IPS-18a (cell line): ENCODE results near the gene PI16.

Source experiments
- H3K27ac ChIP-seq: one replicate; pipeline ENCODE4 v1.5.1; 2013; ENCODE audit warnings: low read length
- H3K27me3 ChIP-seq: one replicate; pipeline ENCODE4 v1.6.1; 2013; ENCODE audit warnings: mild to moderate bottlenecking, low read length; ENCODE audit not compliant: control insufficient read depth, insufficient read depth
- H3K36me3 ChIP-seq: one replicate; pipeline ENCODE4 v1.6.1; 2013; ENCODE audit warnings: low read depth, low read length; ENCODE audit not compliant: control insufficient read depth
- H3K4me1 ChIP-seq: one replicate; pipeline ENCODE4 v1.6.1; 2013; ENCODE audit warnings: low read depth, low read length; ENCODE audit not compliant: control insufficient read depth
- H3K4me3 ChIP-seq: one replicate; pipeline ENCODE4 v1.5.1; 2013; ENCODE audit warnings: low read length
- H3K9ac ChIP-seq: one replicate; pipeline ENCODE4 v1.6.1; 2013; ENCODE audit warnings: mild to moderate bottlenecking, low read length, moderate library complexity
- H3K9me3 ChIP-seq: one replicate; pipeline ENCODE4 v1.6.1; 2013; ENCODE audit warnings: low read depth, low read length; ENCODE audit not compliant: control insufficient read depth

The PI16 gene

GRCh38 chr6:36969988-36970891 lies 15.7 kb downstream of the PI16 start:
- Histone ChIP-seq H3K27me3 (no peaks in the 10 kb centered on the region), H3K4me1 (no peaks in the 10 kb centered on the region), H3K9me3 (no peaks in the 10 kb centered on the region), H3K9ac (no peak overlapping the region), H3K4me3 (no peak overlapping the region), H3K27ac (no peak overlapping the region), H3K36me3 (peaks cover 77% of the 10 kb centered on the region)

DNA sequence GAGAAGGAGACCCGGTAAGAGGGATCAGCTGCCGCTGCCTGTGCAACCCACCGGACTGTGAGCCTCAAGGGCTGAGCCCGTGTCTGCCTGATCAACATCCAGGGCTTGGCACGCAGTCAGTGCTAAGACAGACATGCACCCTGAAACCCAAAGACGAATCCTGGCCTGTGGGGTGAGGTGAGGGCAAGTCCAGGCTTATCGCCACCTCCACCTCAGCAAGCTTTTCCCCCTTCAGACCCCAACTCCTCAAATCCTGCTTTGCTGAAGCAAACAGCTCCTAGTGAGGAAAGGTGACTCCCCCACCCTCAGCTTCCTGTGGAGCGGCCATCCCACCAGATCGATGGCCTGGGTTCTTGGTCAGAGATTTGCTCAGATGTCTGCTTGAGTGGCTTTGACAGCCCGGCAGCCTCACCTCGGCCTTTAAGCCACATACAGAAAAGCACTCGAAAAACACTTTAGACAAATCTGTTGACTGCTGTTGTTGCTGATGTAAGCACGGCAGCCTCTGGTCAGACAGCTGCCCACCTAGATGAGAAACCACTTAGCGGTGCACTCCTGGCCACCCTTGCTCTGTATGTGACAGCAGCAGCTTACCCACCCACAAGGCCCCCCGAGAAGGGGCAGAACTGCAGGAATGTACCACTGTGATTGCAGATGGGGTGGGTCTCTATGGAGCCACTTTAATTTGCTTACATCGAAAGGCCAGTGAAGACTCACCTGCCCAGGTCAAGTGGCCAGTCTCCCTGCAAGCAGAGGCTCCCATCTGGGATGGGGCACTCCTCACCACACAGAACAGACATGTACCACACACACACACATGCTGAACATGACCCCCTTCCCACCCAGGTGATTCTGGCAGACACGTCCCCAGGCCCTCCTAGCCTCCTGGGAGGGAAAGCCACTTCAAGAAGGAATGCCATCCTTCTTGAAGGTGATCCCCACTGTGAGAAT lies 16.6 kb downstream of the PI16 start:
- no peak overlapping the region for H3K4me3 ChIP-seq
- H3K9me3 ChIP-seq: no peaks in the 10 kb centered on the region
- H3K27me3 ChIP-seq: no peaks in the 10 kb centered on the region
- H3K9ac ChIP-seq: no peak overlapping the region
- H3K36me3 ChIP-seq: peaks cover 86% of the 10 kb centered on the region
- H3K4me1 ChIP-seq: no peaks in the 10 kb centered on the region
- H3K27ac ChIP-seq: no peak overlapping the region

DNA sequence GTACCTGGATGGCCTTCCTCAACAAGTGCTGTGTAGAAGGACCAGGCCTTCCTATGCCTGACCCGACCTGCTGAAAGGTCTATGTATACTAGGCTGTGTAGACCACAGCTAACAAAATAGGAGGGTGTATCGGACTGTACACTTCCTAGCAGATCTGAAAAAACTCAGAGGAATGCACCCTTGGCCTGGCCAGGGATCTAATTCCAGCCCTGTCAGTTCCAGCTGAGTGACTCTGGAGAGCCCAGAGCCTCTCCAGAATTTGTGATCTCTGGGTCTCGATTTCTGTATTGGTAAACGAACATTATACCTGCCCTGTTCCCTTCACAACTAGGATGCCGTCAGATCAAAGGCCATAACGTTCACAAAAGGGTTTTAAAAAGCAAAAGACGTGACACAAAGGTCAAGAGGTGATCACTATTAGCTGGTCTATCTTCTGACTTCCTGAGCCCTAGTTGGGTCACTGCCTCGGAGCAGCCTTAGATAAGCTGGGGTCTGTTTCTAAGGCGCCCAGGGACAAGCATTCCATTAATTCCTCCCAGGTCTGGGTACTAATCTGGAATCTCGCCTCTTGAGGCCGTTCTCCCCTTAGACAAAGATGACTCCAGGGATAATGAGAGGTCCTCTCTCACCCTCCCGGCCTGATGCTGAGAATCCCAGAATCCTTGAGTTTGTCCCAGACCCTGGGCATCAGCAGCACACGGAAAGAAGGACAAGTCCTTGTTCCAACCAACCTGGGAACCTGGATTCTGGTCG lies 17.6 kb downstream of the PI16 start:
- Histone ChIP-seq H3K4me3 (no peak overlapping the region), H3K36me3 (peaks cover 95% of the 10 kb centered on the region), H3K4me1 (no peaks in the 10 kb centered on the region), H3K27me3 (no peaks in the 10 kb centered on the region), H3K9me3 (no peaks in the 10 kb centered on the region), H3K9ac (no peak overlapping the region), H3K27ac (no peak overlapping the region)

DNA sequence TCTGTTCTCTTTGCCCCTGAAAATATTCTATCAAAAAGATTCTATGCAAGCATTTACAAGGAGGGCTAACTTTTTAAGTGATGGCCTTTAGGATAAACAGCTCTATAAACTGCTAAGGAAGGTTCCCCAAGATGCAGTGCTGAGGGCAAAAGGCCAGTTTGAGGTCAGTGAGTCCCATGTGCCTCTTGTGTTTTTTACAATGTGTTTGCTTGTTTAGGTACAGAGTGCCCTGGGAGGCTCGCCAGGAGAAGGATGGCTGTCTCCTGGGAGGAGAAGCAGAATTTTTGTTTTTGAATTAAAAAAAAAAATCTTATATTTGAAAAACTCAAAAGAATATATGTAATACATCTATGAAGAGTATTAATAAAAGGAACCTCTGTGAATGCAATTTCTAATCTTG lies 18.7 kb downstream of the PI16 start:
- Histone ChIP-seq H3K27me3 (no peaks in the 10 kb centered on the region), H3K9ac (no peak overlapping the region), H3K27ac (no peak overlapping the region), H3K9me3 (no peaks in the 10 kb centered on the region), H3K4me1 (no peaks in the 10 kb centered on the region), H3K4me3 (no peak overlapping the region), H3K36me3 (peaks cover 94% of the 10 kb centered on the region)

- Histone ChIP-seq H3K4me3 (no peak overlapping the region), H3K4me1 (no peaks in the 10 kb centered on the region), H3K9me3 (no peaks in the 10 kb centered on the region), H3K36me3 (peaks cover 94% of the 10 kb centered on the region), H3K27me3 (no peaks in the 10 kb centered on the region), H3K27ac (no peak overlapping the region), H3K9ac (no peak overlapping the region)
Measured at GRCh38 chr6:36973647-36974046, 19.1 kb downstream of the PI16 start.

- Histone ChIP-seq H3K4me1 (no peaks in the 10 kb centered on the region), H3K36me3 (peaks cover 80% of the 10 kb centered on the region)
Measured at GRCh38 chr6:36975231-36976006, 20.9 kb downstream of the PI16 start.

GRCh38 chr6:36976007-36976264 lies 21.4 kb downstream of the PI16 start:
- H3K36me3 ChIP-seq: peaks cover 75% of the 10 kb centered on the region
- no peak overlapping the region for H3K4me3 ChIP-seq
- H3K9ac ChIP-seq: no peak overlapping the region
- no peak overlapping the region for H3K27ac ChIP-seq
- no peaks in the 10 kb centered on the region for H3K4me1 ChIP-seq
- H3K27me3 ChIP-seq: no peaks in the 10 kb centered on the region
- no peaks in the 10 kb centered on the region for H3K9me3 ChIP-seq

More at GRCh38 chr6:36975231-36976006, 20.9 kb downstream of the PI16 start:
- Histone ChIP-seq H3K9me3 (no peaks in the 10 kb centered on the region), H3K27me3 (no peaks in the 10 kb centered on the region), H3K4me3 (no peak overlapping the region), H3K27ac (no peak overlapping the region), H3K9ac (no peak overlapping the region)

DNA sequence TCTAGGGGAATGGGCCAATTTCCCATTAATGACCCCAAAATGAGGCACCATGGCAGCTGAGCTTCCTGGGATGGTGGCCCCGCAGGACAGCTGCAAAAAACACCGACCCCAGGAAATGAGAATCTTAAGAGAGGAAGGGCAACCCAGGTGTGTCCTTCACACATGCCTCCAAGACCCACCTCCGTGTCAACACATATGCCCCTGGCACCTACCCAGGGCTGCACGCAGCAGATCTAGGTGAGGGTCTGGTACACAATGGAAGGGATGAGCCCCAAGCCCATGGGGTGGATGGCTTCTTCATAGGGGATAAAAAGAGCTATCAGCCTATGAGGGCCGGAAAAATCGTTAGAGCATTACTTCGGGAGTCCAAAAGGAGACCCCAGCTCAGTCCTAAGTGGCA lies 22.0 kb downstream of the PI16 start:
- Histone ChIP-seq H3K9ac (no peak overlapping the region), H3K4me3 (no peak overlapping the region), H3K4me1 (peaks cover 5% of the 10 kb centered on the region), H3K36me3 (peaks cover 69% of the 10 kb centered on the region), H3K27me3 (no peaks in the 10 kb centered on the region), H3K27ac (no peak overlapping the region), H3K9me3 (no peaks in the 10 kb centered on the region)

- Histone ChIP-seq H3K36me3 (peaks cover 65% of the 10 kb centered on the region), H3K9me3 (no peaks in the 10 kb centered on the region), H3K27me3 (no peaks in the 10 kb centered on the region), H3K4me3 (no peak overlapping the region), H3K9ac (no peak overlapping the region), H3K27ac (no peak overlapping the region), H3K4me1 (peaks cover 9% of the 10 kb centered on the region)
Measured at GRCh38 chr6:36976931-36977330, 22.4 kb downstream of the PI16 start.

DNA sequence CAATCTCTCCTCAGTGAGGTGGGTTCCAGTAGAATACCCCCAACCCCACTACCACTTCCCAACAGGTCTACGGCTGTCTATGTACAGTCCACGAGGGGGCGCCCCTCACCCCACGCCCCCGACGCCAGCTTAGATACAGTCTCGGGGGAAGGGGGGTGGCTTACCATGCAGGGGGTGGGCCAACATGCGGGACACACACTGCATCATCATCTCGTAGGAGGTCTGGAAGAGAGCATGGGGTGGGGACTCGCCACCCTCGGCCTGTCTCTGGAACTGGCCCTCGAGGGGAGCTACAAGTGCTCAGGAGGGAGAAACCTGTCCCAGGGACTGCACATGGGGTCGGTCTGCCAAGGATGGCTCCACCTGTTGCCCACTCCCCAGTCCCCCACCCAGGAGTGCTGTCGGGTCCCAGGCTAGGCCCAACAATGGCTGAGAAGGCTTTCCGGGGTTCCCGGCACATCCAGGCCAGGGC lies 23.0 kb downstream of the PI16 start:
- Histone ChIP-seq H3K9ac (no peak overlapping the region), H3K9me3 (no peaks in the 10 kb centered on the region), H3K4me1 (peaks cover 9% of the 10 kb centered on the region), H3K27me3 (no peaks in the 10 kb centered on the region), H3K36me3 (peaks cover 59% of the 10 kb centered on the region), H3K27ac (no peak overlapping the region), H3K4me3 (no peak overlapping the region)
